OCI-LY1 (cell line): ENCODE measurements around the gene PMAIP1.

Source experiments
- EZH2 ChIP-seq: fragments of 200-600 bp; sonication (generic), shearing (Covaris generic); IDR thresholded peaks from 2 replicates; pipeline ENCODE4 v1.8.0; 2017; ENCODE audit warnings: borderline replicate concordance, mixed run types, mild to moderate bottlenecking, antibody characterized with exemption, low read length, moderate library complexity, mixed read lengths
- TF ChIP-seq, protein P1 (sequence below): fragments of 200-600 bp; sonication (generic), shearing (Covaris generic); IDR thresholded peaks from 2 replicates; pipeline ENCODE4 v1.5.1; 2017; ENCODE audit warnings: mild to moderate bottlenecking, antibody characterized with exemption, low read length, moderate library complexity, mixed read lengths

DNA sequence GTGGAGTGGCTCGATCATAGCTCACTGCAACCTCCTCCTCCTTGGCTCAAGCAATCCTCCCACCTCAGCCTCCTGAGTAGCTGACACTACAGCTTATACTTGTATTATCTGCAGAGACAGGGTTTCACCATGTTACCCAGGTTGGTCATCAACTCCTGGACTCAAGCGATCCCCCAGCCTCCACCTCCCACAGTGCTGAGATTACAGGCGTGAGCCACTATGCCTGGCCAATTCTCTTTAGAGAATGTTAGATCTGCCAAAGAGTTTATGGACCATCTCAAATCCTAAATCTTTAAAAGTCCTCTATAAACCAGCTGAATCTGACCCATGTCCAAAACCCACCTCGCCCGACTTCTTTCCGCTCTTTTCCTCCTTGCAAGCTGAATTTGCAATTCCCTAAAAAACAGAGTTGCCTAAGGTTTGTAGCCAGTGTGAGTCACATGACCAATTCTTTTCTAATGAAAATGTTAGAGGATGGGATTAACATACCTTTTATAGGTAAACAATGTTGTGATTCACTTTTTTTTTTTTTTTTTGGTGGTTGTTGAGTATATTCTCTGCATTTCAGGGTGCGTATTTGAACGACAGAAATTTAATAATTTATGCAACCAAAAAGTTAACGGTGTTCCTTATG is 2.4 kb upstream of the PMAIP1 start:
- TF ChIP-seq EZH2, result no peak
- TF ChIP-seq, protein P1, sequence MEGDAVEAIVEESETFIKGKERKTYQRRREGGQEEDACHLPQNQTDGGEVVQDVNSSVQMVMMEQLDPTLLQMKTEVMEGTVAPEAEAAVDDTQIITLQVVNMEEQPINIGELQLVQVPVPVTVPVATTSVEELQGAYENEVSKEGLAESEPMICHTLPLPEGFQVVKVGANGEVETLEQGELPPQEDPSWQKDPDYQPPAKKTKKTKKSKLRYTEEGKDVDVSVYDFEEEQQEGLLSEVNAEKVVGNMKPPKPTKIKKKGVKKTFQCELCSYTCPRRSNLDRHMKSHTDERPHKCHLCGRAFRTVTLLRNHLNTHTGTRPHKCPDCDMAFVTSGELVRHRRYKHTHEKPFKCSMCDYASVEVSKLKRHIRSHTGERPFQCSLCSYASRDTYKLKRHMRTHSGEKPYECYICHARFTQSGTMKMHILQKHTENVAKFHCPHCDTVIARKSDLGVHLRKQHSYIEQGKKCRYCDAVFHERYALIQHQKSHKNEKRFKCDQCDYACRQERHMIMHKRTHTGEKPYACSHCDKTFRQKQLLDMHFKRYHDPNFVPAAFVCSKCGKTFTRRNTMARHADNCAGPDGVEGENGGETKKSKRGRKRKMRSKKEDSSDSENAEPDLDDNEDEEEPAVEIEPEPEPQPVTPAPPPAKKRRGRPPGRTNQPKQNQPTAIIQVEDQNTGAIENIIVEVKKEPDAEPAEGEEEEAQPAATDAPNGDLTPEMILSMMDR, result no peak
